GM12872 (cell line): Measurements from ENCODE around the gene NAA15.

Source experiments
- CTCF ChIP-seq: IDR thresholded peaks from 3 replicates; pipeline ENCODE4 v1.5.1; 2011; ENCODE audit warnings: low read depth, mild to moderate bottlenecking, low read length, moderate library complexity; ENCODE audit not compliant: insufficient read depth

Gene NAA15

GRCh38 chr4:139441029-139441428, 139.7 kb downstream of the NAA15 start:
- no peak for TF ChIP-seq CTCF

- no peak for TF ChIP-seq CTCF
Observed at GRCh38 chr4:139443661-139444060, 142.4 kb downstream of the NAA15 start.

GRCh38 chr4:139450586-139450985, 149.3 kb downstream of the NAA15 start:
- TF ChIP-seq CTCF: no peak

GRCh38 chr4:139451997-139452396, 150.7 kb downstream of the NAA15 start:
- TF ChIP-seq CTCF: no peak

- TF ChIP-seq CTCF: peak; percentile 54; the same call in 2 of the 3 replicates
Observed at GRCh38 chr4:139453041-139453370, 151.7 kb downstream of the NAA15 start.

GRCh38 chr4:139453371-139454110, 152.2 kb downstream of the NAA15 start:
- no peak for TF ChIP-seq CTCF

GRCh38 chr4:139454111-139455045, 153.1 kb downstream of the NAA15 start, which contains the start of gene RAB33B:
RAB33B (plus strand) TSS chr4:139454121; CDS start chr4:139454196, 75 bp downstream.
- TF ChIP-seq CTCF: no peak
